PC-9 (cell line): ENCODE data around the gene ZNF785. TPM values are rescaled to one million over a fixed set of nuclear protein-coding genes. Genes with fewer than 3 reads are reported as not detected.

Experiments used
- BruUV-seq: library from RNA; stranded (reverse); fragments of 400-500 nt; replicated peaks from 2 replicates; lab custom pipeline; 2021; lab: Mats Ljungman, UMichigan
- CTCF ChIA-PET: fragments of 300-600 bp; sonication (Branson Sonifier 250); formaldehyde crosslinking; loops from one replicate; lab custom pipeline; 2022; ENCODE audit warnings: antibody characterized with exemption; lab: Charles Lee
- POLR2A ChIA-PET: fragments of 300-600 bp; sonication (Branson Sonifier 250); formaldehyde crosslinking; loops from one replicate; lab custom pipeline; 2022; ENCODE audit warnings: antibody characterized with exemption; ENCODE audit not compliant: unreplicated experiment; lab: Charles Lee
- DNase-seq, 2 experiments: peaks; one replicate each; pipeline versions ENCODE4 v3.0.0 to v3.0.0-alpha.2; 2015 to 2022; ENCODE audit warnings: mixed read lengths in 1 of 2
- H2AFZ ChIP-seq: fragments of 200-600 bp; sonication (generic); 2 replicates; pipeline ENCODE4 v1.8.1; 2017; ENCODE audit warnings: antibody characterized with exemption
- H3F3A ChIP-seq: fragments of 200-600 bp; sonication (generic); 2 replicates; pipeline ENCODE4 v1.8.1; 2017; ENCODE audit warnings: antibody characterized with exemption, mild to moderate bottlenecking, low read depth; ENCODE audit not compliant: insufficient read depth
- H3K27ac ChIP-seq: fragments of 200-600 bp; sonication (generic); 2 replicates; pipeline ENCODE4 v1.6.1; 2016; ENCODE audit warnings: mixed run types
- H3K27me3 ChIP-seq: fragments of 200-600 bp; sonication (generic); 2 replicates; pipeline ENCODE4 v1.6.1; 2016; ENCODE audit warnings: low read depth, mixed run types; ENCODE audit not compliant: insufficient read depth
- H3K36me3 ChIP-seq: fragments of 200-600 bp; sonication (generic); 2 replicates; pipeline ENCODE4 v1.6.1; 2016; ENCODE audit warnings: low read depth, mixed run types
- H3K4me1 ChIP-seq: fragments of 200-600 bp; sonication (generic); replicated peaks from 2 replicates; pipeline ENCODE4 v1.6.1; 2016; ENCODE audit warnings: mixed run types; ENCODE audit not compliant: insufficient read depth
- H3K4me2 ChIP-seq: fragments of 200-600 bp; sonication (generic); 2 replicates; pipeline ENCODE4 v1.6.1; 2017; ENCODE audit warnings: mixed run types
- H3K4me3 ChIP-seq: fragments of 200-600 bp; sonication (generic); 2 replicates; pipeline ENCODE4 v1.6.1; 2016; ENCODE audit warnings: mixed run types
- H3K79me2 ChIP-seq: fragments of 200-600 bp; sonication (generic); 2 replicates; pipeline ENCODE4 v1.6.1; 2017; ENCODE audit warnings: low read depth, mixed run types
- H3K9me2 ChIP-seq: fragments of 200-600 bp; sonication (generic); 2 replicates; pipeline ENCODE4 v1.8.1; 2017; ENCODE audit warnings: mild to moderate bottlenecking; ENCODE audit not compliant: insufficient read depth
- H3K9me3 ChIP-seq: fragments of 200-600 bp; sonication (generic); 2 replicates; pipeline ENCODE4 v1.8.1; 2016; ENCODE audit warnings: low read depth; ENCODE audit not compliant: insufficient read depth
- H4K20me1 ChIP-seq: fragments of 200-600 bp; sonication (generic); 2 replicates; pipeline ENCODE4 v1.8.1; 2017; ENCODE audit not compliant: insufficient read depth
- CTCF ChIP-seq: fragments of 200-600 bp; sonication (generic); conservative IDR thresholded peaks from 2 replicates; pipeline ENCODE4 v1.6.1; 2017; ENCODE audit warnings: mixed run types, antibody characterized with exemption, mild to moderate bottlenecking, moderate library complexity
- EZH2 ChIP-seq: fragments of 200-600 bp; sonication (generic); IDR thresholded peaks from 2 replicates; pipeline ENCODE4 v1.8.0; 2017; ENCODE audit warnings: antibody characterized with exemption, low read depth
- intact Hi-C: fragments of 100-400 bp; cut with micrococcal nuclease; formaldehyde crosslinking; loops from one replicate; pipeline ENCODE4 v1.10.0; 2022; ENCODE audit not compliant: unreplicated experiment
- total RNA-seq: library from RNA; stranded (reverse); gene quantifications from 2 replicates; pipeline ENCODE4 v1.2.3, GENCODE V29; 2021

The ZNF785 gene
- total RNA-seq, 1 experiment from 2014 or later: 30.9 TPM

- Histone ChIP-seq H3K4me3 (no peak overlapping the region), H3F3A (peaks cover 22% of the 10 kb centered on the region), H3K27ac (no peak overlapping the region), H3K9me2 (no peaks in the 10 kb centered on the region), H3K4me1 (no peaks in the 10 kb centered on the region), H2AFZ (no peak overlapping the region), H3K27me3 (no peaks in the 10 kb centered on the region), H3K9me3 (no peaks in the 10 kb centered on the region), H3K36me3 (no peaks in the 10 kb centered on the region), H4K20me1 (no peaks in the 10 kb centered on the region), H3K79me2 (no peaks in the 10 kb centered on the region), H3K4me2 (no peak overlapping the region)
- no peak for TF ChIP-seq EZH2
- TF ChIP-seq CTCF: no peak
- DNase-seq: no peak
- intact Hi-C loops: no loop called here
- no TSS peak for BruUV-seq
- POLR2A ChIA-PET: interaction anchor here (0.6 to 0.7 kb wide), 2 partner anchors 108 to 131 kb away, joined by 3 read pairs; no protein-coding TSS in a partner anchor
- CTCF ChIA-PET: no interaction called here
Measured at GRCh38 chr16:30548416-30549253, 36.9 kb downstream of the ZNF785 start.

- TF ChIP-seq EZH2: no peak
- TF ChIP-seq CTCF: no peak
- Histone ChIP-seq H3K79me2 (no peaks in the 10 kb centered on the region), H3K27ac (no peak overlapping the region), H2AFZ (no peak overlapping the region), H3K9me3 (no peaks in the 10 kb centered on the region), H3K4me2 (no peak overlapping the region), H3F3A (peaks cover 11% of the 10 kb centered on the region), H4K20me1 (no peaks in the 10 kb centered on the region), H3K4me1 (no peaks in the 10 kb centered on the region), H3K27me3 (no peaks in the 10 kb centered on the region), H3K9me2 (no peaks in the 10 kb centered on the region), H3K36me3 (no peaks in the 10 kb centered on the region), H3K4me3 (no peak overlapping the region)
- no TSS peak for BruUV-seq
- ChIA-PET CTCF (no interaction called here), POLR2A (interaction anchor here (0.8 kb wide), 1 partner anchor 12 kb away, joined by 3 read pairs; no protein-coding TSS in a partner anchor)
- intact Hi-C loops: no loop called here
- no peak for DNase-seq
Measured at GRCh38 chr16:30546115-30546514, 39.4 kb downstream of the ZNF785 start.

- no peak for DNase-seq
- Histone ChIP-seq H3K27me3 (no peaks in the 10 kb centered on the region), H3K36me3 (no peaks in the 10 kb centered on the region), H4K20me1 (no peaks in the 10 kb centered on the region), H3K9me2 (no peaks in the 10 kb centered on the region), H3K27ac (no peak overlapping the region), H3K4me2 (no peak overlapping the region), H3K4me3 (no peak overlapping the region), H3K9me3 (no peaks in the 10 kb centered on the region), H3K79me2 (no peaks in the 10 kb centered on the region), H3K4me1 (0 out of 2 replicates have a peak, but pooled peaks cover 8% of the 10 kb centered on the region), H2AFZ (no peak overlapping the region), H3F3A (peaks cover 10% of the 10 kb centered on the region; the same call in 1 of the 2 replicates)
- ChIA-PET CTCF (no interaction called here), POLR2A (interaction anchor here (0.7 kb wide), 1 partner anchor 102 kb away, joined by 7 read pairs; no protein-coding TSS in a partner anchor)
- intact Hi-C loops: no loop called here
- TF ChIP-seq EZH2: no peak
- TF ChIP-seq CTCF: no peak
- no TSS peak for BruUV-seq
Measured at GRCh38 chr16:30543067-30543466, 42.4 kb downstream of the ZNF785 start.
